HEK293 (cell line): Measurements from ENCODE around the gene FOXP1.

ENCODE experiments used
- CTCF ChIA-PET: fragments of 350-600 bp; formaldehyde crosslinking; extraction: SDS; loops from one replicate; lab custom pipeline; 2021; ENCODE audit warnings: antibody characterized with exemption; lab: Yijun Ruan, JAX
- POLR2A ChIA-PET: fragments of 300-600 bp; formaldehyde crosslinking; extraction: SDS; loops from one replicate; lab custom pipeline; 2020; ENCODE audit warnings: antibody characterized with exemption, inconsistent platforms; lab: Yijun Ruan, JAX
- H3K27ac ChIP-seq: fragments of 200-500 bp; sonication (Bioruptor generic); 2 replicates; pipeline ENCODE4 v1.5.1; 2014; ENCODE audit warnings: low read depth, low read length, control low read depth, inconsistent platforms; ENCODE audit errors: extremely low read depth
- H3K36me3 ChIP-seq, 2 experiments: fragments of 200-500 bp in 1 of 2; sonication (Bioruptor generic) in 1 of 2; 1 replicate in 1 of 2; 2 replicates in 1 of 2; pipeline ENCODE4 v1.5.1; 2014 to 2017; ENCODE audit warnings: inconsistent platforms in 2 of 2, low read length in 2 of 2; ENCODE audit not compliant: control insufficient read depth in 2 of 2, insufficient read depth in 1 of 2
- H3K4me1 ChIP-seq: fragments of 200-500 bp; sonication (Bioruptor generic); 2 replicates; pipeline ENCODE4 v1.5.1; 2014; ENCODE audit warnings: mild to moderate bottlenecking, low read length, inconsistent platforms; ENCODE audit not compliant: control insufficient read depth, insufficient read depth
- H3K4me3 ChIP-seq: 2 replicates; pipeline ENCODE4 v1.5.1; 2011; ENCODE audit warnings: low read depth, mild to moderate bottlenecking, control low read depth, low read length, moderate library complexity
- H3K9me3 ChIP-seq: fragments of 200-500 bp; sonication (Bioruptor generic); 2 replicates; pipeline ENCODE4 v1.5.1; 2014; ENCODE audit warnings: low read depth, low read length, inconsistent platforms; ENCODE audit not compliant: control insufficient read depth, insufficient read depth
- BCL6B ChIP-seq: fragments of 450-650 bp; formaldehyde crosslinking; IDR thresholded peaks from 2 replicates; pipeline ENCODE4 v1.5.1; 2017; ENCODE audit warnings: missing biosample characterization, missing genetic modification characterization
- ELK4 ChIP-seq: IDR thresholded peaks from 2 replicates; pipeline ENCODE4 v1.6.1; 2011; ENCODE audit warnings: mild to moderate bottlenecking, low read depth, low read length, borderline replicate concordance
- GFI1B ChIP-seq: fragments of 450-650 bp; formaldehyde crosslinking; IDR thresholded peaks from 2 replicates; pipeline ENCODE4 v1.5.1; 2016; ENCODE audit warnings: missing biosample characterization, missing genetic modification characterization
- GLIS2 ChIP-seq: fragments of 450-650 bp; formaldehyde crosslinking; IDR thresholded peaks from 2 replicates; pipeline ENCODE4 v1.5.1; 2016; ENCODE audit warnings: missing biosample characterization, missing genetic modification characterization
- HOXA7 ChIP-seq: sonication (generic); formaldehyde crosslinking; IDR thresholded peaks from 2 replicates; pipeline ENCODE4 v1.8.1; 2022; ENCODE audit warnings: missing genetic modification reagents, borderline replicate concordance
- KLF7 ChIP-seq: fragments of 450-650 bp; formaldehyde crosslinking; IDR thresholded peaks from 2 replicates; pipeline ENCODE4 v1.5.1; 2016; ENCODE audit warnings: missing biosample characterization, missing genetic modification characterization, borderline replicate concordance
- KLF8 ChIP-seq: fragments of 450-650 bp; formaldehyde crosslinking; IDR thresholded peaks from 2 replicates; pipeline ENCODE4 v1.5.1; 2016; ENCODE audit warnings: missing biosample characterization, missing genetic modification characterization
- MZF1 ChIP-seq: fragments of 450-650 bp; formaldehyde crosslinking; IDR thresholded peaks from 2 replicates; pipeline ENCODE4 v1.5.1; 2017; ENCODE audit warnings: missing biosample characterization, missing genetic modification characterization, borderline replicate concordance
- SCRT2 ChIP-seq: fragments of 450-650 bp; formaldehyde crosslinking; IDR thresholded peaks from 2 replicates; pipeline ENCODE4 v1.5.1; 2016; ENCODE audit warnings: missing biosample characterization, missing genetic modification characterization
- YY1 ChIP-seq: fragments of 450-650 bp; formaldehyde crosslinking; IDR thresholded peaks from 2 replicates; pipeline ENCODE4 v1.5.1; 2018; ENCODE audit warnings: missing biosample characterization, missing genetic modification characterization
- ZBTB20 ChIP-seq: fragments of 450-650 bp; formaldehyde crosslinking; IDR thresholded peaks from 2 replicates; pipeline ENCODE4 v1.5.1; 2016; ENCODE audit warnings: missing biosample characterization, missing genetic modification characterization
- ZNF121 ChIP-seq: fragments of 450-650 bp; formaldehyde crosslinking; IDR thresholded peaks from 2 replicates; pipeline ENCODE4 v1.5.1; 2016; ENCODE audit warnings: missing biosample characterization, missing genetic modification characterization
- ZNF169 ChIP-seq: fragments of 450-650 bp; formaldehyde crosslinking; IDR thresholded peaks from 2 replicates; pipeline ENCODE4 v1.5.1; 2016; ENCODE audit warnings: missing biosample characterization, missing genetic modification characterization
- ZNF19 ChIP-seq: fragments of 450-650 bp; formaldehyde crosslinking; IDR thresholded peaks from 2 replicates; pipeline ENCODE4; 2016; ENCODE audit warnings: missing biosample characterization, missing genetic modification characterization, low read depth
- ZNF221 ChIP-seq: fragments of 450-650 bp; formaldehyde crosslinking; IDR thresholded peaks from 2 replicates; pipeline ENCODE4 v1.5.1; 2017; ENCODE audit warnings: missing biosample characterization, missing genetic modification characterization, borderline replicate concordance
- ZNF248 ChIP-seq: fragments of 450-650 bp; formaldehyde crosslinking; IDR thresholded peaks from 2 replicates; pipeline ENCODE4 v1.5.1; 2017; ENCODE audit warnings: missing biosample characterization, missing genetic modification characterization
- ZNF274 ChIP-seq, 2 experiments: fragments of 200-500 bp in 1 of 2; fragments of 450-650 bp in 1 of 2; sonication (Bioruptor generic) in 1 of 2; formaldehyde crosslinking in 1 of 2; IDR thresholded peaks; 2 replicates each; pipeline versions ENCODE4 v1.5.1 to v1.6.1; 2014 to 2016; ENCODE audit warnings: borderline replicate concordance in 1 of 2, inconsistent platforms in 1 of 2, low read length in 1 of 2, missing biosample characterization in 1 of 2, missing genetic modification characterization in 1 of 2
- ZNF324 ChIP-seq: fragments of 450-650 bp; formaldehyde crosslinking; IDR thresholded peaks from 2 replicates; pipeline ENCODE4 v1.5.1; 2016; ENCODE audit warnings: missing biosample characterization, missing genetic modification characterization
- ZNF555 ChIP-seq: fragments of 450-650 bp; formaldehyde crosslinking; conservative IDR thresholded peaks from 2 replicates; pipeline ENCODE4 v1.5.1; 2017; ENCODE audit warnings: missing biosample characterization, mild to moderate bottlenecking, missing genetic modification characterization, inconsistent platforms
- ZNF624 ChIP-seq: fragments of 450-650 bp; formaldehyde crosslinking; IDR thresholded peaks from 2 replicates; pipeline ENCODE4 v1.5.1; 2017; ENCODE audit warnings: missing biosample characterization, missing genetic modification characterization
- ZNF658 ChIP-seq: fragments of 450-650 bp; formaldehyde crosslinking; IDR thresholded peaks from 2 replicates; pipeline ENCODE4; 2016; ENCODE audit warnings: missing biosample characterization, missing genetic modification characterization
- ZNF660 ChIP-seq: fragments of 450-650 bp; IDR thresholded peaks from 2 replicates; pipeline ENCODE4 v1.5.1; 2018; ENCODE audit warnings: missing biosample characterization, mild to moderate bottlenecking, missing genetic modification characterization
- ZNF664 ChIP-seq: fragments of 450-650 bp; formaldehyde crosslinking; IDR thresholded peaks from 2 replicates; pipeline ENCODE4 v1.5.1; 2016; ENCODE audit warnings: missing biosample characterization, missing genetic modification characterization
- ZNF677 ChIP-seq: fragments of 450-650 bp; IDR thresholded peaks from 2 replicates; pipeline ENCODE4 v1.5.0; 2018; ENCODE audit warnings: missing biosample characterization, mild to moderate bottlenecking, missing genetic modification characterization, moderate library complexity
- ZNF747 ChIP-seq: fragments of 450-650 bp; formaldehyde crosslinking; IDR thresholded peaks from 2 replicates; pipeline ENCODE4 v1.5.1; 2016; ENCODE audit warnings: missing biosample characterization, missing genetic modification characterization
- ZNF792 ChIP-seq: fragments of 450-650 bp; formaldehyde crosslinking; IDR thresholded peaks from 2 replicates; pipeline ENCODE4 v1.5.1; 2016; ENCODE audit warnings: missing biosample characterization, missing genetic modification characterization
- ZSCAN16 ChIP-seq: fragments of 450-650 bp; formaldehyde crosslinking; IDR thresholded peaks from 2 replicates; pipeline ENCODE4 v1.5.1; 2016; ENCODE audit warnings: missing biosample characterization, missing genetic modification characterization
- ZSCAN30 ChIP-seq: fragments of 450-650 bp; IDR thresholded peaks from 2 replicates; pipeline ENCODE4 v1.5.1; 2018; ENCODE audit warnings: missing biosample characterization, mild to moderate bottlenecking, missing genetic modification characterization, moderate library complexity
- TF ChIP-seq, protein P1 (sequence below): fragments of 450-650 bp; formaldehyde crosslinking; IDR thresholded peaks from 2 replicates; pipeline ENCODE4 v1.5.1; 2016; ENCODE audit warnings: missing biosample characterization, missing genetic modification characterization
- TF ChIP-seq, protein P2 (sequence below): sonication (generic); formaldehyde crosslinking; IDR thresholded peaks from 2 replicates; pipeline ENCODE4 v1.8.1; 2022; ENCODE audit warnings: mild to moderate bottlenecking, moderate library complexity, missing genetic modification reagents

FOXP1 gene

DNA sequence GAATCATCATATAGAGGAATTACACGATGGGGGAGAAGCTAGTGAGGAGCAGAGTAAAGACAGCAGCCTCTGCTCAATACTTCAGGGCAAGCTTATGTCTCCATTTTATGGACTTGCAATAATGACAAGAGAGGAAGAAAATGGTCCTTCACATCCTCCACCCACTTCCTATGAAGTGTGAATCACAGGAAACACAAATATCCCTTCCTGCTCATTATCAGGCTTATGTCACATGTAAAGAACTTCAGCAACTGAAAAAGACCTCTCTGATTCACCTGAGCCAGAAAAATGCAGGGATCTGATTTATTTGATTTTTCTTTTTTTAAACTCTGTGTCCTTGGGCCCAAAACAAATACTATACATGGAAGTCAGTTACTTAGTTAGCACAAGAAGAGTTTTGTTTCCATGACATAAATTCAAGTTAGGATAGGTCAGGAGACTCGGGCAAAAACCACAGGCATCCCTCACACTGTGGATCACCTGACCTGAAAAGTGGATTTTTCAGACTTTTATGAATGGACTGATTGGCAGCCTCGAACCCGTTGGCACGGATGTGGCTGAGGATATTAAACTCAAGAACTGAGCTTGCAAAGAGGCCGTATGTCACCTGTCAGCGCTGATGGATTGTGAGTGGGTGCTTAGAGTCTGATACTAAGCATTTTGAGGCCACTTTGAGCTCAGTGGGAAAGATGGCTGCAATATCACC, 650.3 kb downstream of the FOXP1 start:
- H3K9me3 ChIP-seq, result no peaks in the 10 kb centered on the region
- ChIA-PET POLR2A (no interaction called here), CTCF (no interaction called here)
- no peak overlapping the region for H3K4me3 ChIP-seq
- no peak overlapping the region for H3K27ac ChIP-seq
- H3K4me1 ChIP-seq, result no peaks in the 10 kb centered on the region
- TF ChIP-seq ZNF660 (tag by site-specific recombination) (no peak), HOXA7 (no peak), ZNF221 (no peak), KLF7 (tag by site-specific recombination) (no peak), ZNF324 (tag by site-specific recombination) (no peak), ZNF248 (tag by site-specific recombination) (no peak), ELK4 (no peak), ZNF792 (tag by site-specific recombination) (no peak), BCL6B (no peak), YY1 (no peak), ZNF664 (no peak), KLF8 (tag by site-specific recombination) (no peak), ZBTB20 (no peak), MZF1 (tag by site-specific recombination) (no peak), ZNF274 (IDR thresholded peaks at IDR 0.05; ENCODE audit: low read length) (no peak), ZNF274 (tag by site-specific recombination; IDR thresholded peaks at IDR 0.05; ENCODE audit: borderline replicate concordance) (no peak), SCRT2 (tag by site-specific recombination) (no peak)
- TF ChIP-seq, protein P1, sequence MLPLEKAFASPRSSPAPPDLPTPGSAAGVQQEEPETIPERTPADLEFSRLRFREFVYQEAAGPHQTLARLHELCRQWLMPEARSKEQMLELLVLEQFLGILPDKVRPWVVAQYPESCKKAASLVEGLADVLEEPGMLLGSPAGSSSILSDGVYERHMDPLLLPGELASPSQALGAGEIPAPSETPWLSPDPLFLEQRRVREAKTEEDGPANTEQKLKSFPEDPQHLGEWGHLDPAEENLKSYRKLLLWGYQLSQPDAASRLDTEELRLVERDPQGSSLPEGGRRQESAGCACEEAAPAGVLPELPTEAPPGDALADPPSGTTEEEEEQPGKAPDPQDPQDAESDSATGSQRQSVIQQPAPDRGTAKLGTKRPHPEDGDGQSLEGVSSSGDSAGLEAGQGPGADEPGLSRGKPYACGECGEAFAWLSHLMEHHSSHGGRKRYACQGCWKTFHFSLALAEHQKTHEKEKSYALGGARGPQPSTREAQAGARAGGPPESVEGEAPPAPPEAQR (tag by site-specific recombination), result no peak
- TF ChIP-seq, protein P2, sequence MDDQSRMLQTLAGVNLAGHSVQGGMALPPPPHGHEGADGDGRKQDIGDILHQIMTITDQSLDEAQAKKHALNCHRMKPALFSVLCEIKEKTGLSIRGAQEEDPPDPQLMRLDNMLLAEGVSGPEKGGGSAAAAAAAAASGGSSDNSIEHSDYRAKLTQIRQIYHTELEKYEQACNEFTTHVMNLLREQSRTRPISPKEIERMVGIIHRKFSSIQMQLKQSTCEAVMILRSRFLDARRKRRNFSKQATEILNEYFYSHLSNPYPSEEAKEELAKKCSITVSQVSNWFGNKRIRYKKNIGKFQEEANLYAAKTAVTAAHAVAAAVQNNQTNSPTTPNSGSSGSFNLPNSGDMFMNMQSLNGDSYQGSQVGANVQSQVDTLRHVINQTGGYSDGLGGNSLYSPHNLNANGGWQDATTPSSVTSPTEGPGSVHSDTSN (CRISPR knock-in tag), result no peak
- TF ChIP-seq, all 188 proteins: peak for 0
- no peaks in the 10 kb centered on the region for H3K36me3 ChIP-seq

GRCh38 chr3:70930066-70930465, 653.5 kb downstream of the FOXP1 start:
- Histone ChIP-seq H3K4me1 (no peaks in the 10 kb centered on the region), H3K4me3 (no peak overlapping the region), H3K27ac (no peak overlapping the region), H3K36me3 (no peaks in the 10 kb centered on the region), H3K9me3 (no peaks in the 10 kb centered on the region)
- ChIA-PET POLR2A (no interaction called here), CTCF (no interaction called here)
- no peak for TF ChIP-seq ZNF658 (tag by site-specific recombination)
- TF ChIP-seq ZNF664, result no peak
- TF ChIP-seq ZNF677 (tag by site-specific recombination), result no peak
- TF ChIP-seq ZNF555 (tag by site-specific recombination), result no peak
- TF ChIP-seq ZNF19, result no peak
- TF ChIP-seq ZSCAN16 (tag by site-specific recombination), result no peak
- no peak for TF ChIP-seq GLIS2
- no peak for TF ChIP-seq ZNF747
- TF ChIP-seq ZNF169 (tag by site-specific recombination), result no peak
- no peak for TF ChIP-seq ZNF624 (tag by site-specific recombination)
- TF ChIP-seq ZSCAN30 (tag by site-specific recombination), result no peak
- no peak for TF ChIP-seq GFI1B (tag by site-specific recombination)
- no peak for TF ChIP-seq ZNF121 (tag by site-specific recombination)
